Superior temporal gyrus (tissue), 1 donor: Measurements from ENCODE around the gene MRPL37.
"Not testable (repeated sequence)": the region's sequence is repeated elsewhere in the genome, so short reads cannot be mapped to it uniquely, and the experiment has no call there.

Experiments used
- DNase-seq: peaks from one replicate; pipeline ENCODE4 v3.0.0-alpha.2; 2016; ENCODE audit errors: extremely low spot score

MRPL37 gene

GRCh38 chr1:54172614-54173599 lies 27.1 kb upstream of the MRPL37 start:
- DNase-seq: peak; percentile 19

DNA sequence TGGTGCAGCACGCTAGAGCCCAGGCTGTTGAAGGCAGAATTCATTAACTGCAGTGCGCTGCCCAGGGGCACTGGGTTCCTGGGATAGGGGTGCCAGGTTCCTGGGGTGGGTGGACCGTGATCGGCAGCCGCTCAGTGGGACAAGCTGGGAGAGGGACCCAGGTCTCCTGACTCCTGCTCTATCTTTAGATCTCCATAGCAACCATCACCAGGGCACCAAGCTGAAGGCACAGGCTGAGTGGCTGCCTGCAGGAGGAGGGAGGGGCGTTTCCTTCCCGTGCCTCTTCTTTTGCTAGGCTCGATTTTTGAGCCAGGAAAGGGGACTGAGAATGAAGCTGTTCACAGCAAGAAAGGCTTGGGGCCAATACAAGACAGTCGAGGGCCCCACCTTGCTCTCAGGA lies 26.3 kb upstream of the MRPL37 start:
- DNase-seq: peak; percentile 57

DNA sequence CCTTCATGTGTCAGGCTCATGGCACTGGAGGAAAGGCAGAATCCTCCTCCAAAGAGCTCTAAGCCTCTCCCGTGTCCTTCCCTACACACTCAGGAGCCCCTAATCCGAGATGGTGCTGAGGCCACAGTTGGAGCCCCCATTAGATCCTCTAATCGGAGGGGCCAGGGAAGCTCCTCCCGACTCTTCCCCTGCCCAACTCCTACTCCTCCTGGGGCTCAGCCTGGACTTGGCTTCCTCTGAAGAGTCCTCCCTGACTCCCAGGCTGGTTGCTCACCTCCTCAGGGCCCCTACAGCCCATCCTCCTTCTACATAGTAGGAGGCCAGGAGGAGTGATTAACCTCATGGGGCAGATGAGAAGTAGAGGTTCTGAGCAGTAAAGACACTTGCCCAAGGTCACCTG lies 25.9 kb upstream of the MRPL37 start:
- no peak for DNase-seq

GRCh38 chr1:54176621-54177327 lies 23.2 kb upstream of the MRPL37 start:
- DNase-seq: no peak

DNA sequence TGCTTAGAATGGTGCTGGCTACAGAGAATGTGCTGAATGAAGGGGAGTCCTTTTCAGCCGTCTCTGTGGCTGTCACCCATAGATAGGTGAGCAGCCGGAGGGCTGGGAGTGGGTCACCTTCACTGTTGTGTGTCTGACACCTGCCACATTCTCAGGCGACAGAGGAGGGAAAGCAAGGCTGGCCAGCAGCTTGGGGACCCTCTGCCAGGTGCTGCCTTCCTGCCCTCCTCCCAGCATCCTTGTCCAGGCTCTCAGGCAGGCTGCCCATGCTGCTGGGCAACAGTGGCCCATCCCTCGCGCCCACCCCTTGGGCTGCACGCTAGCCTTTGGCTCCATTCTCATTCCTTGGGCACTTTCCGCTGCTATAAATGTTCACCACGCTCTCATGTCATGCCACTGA lies 22.2 kb upstream of the MRPL37 start:
- DNase-seq: no peak

GRCh38 chr1:54178296-54179070 lies 21.5 kb upstream of the MRPL37 start:
- DNase-seq: no peak

DNA sequence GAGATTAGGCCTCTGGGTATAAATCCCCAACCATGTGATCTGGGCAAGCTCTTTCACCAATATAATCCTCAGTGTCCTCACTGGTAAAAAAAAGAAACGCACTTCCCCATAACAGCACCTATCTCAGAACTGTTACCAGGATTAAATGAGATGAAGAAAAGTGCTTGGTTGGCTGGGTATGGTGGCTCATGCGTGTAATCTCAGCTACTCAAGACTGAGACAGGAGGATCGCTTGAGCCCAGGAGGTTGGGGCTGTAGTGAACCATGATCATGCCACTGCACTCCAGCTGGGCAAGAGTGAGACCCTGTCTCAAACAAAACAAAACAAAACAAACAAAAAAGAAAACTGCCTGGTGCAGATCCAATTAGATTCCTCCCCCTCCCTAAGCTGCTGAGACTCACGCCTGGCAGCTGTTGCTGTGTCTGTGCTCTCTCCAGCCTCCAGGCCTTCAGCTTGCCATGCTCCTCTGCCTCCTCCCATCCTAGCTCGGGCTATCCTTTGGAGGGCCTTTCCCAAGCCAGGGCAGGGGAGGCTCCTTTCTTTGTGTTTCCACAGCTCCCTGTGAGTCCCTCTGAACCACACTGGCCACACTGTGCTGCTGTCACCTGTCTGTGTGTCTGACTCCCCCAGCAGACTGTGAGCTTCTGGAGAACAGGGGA lies 19.1 kb upstream of the MRPL37 start:
- DNase-seq: no peak

GRCh38 chr1:54186056-54186455 lies 13.9 kb upstream of the MRPL37 start:
- DNase-seq: no peak

- DNase-seq: no peak
Measured at GRCh38 chr1:54188291-54188690, 11.7 kb upstream of the MRPL37 start.

- DNase-seq: no peak
Measured at GRCh38 chr1:54190526-54190925, 9.4 kb upstream of the MRPL37 start.

DNA sequence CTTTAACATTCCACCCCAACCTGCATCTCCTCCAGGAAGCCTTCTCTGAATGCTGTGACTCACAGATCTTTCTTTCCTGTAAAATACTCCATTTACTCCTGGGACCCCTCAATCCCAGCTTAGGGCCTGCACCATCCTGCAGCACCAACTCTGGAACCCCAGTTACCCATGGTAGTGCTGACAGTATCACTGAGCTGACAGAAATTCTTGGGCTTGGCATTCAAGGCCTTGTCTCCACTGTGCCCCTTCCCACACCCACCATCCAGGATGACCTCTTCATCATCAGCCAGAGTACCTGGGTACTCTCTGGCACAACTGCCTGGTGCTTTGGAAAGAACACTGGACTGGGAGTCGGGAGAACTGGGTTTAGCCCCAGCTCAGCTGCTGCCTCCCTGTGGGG lies 8.4 kb upstream of the MRPL37 start:
- DNase-seq: no peak

DNA sequence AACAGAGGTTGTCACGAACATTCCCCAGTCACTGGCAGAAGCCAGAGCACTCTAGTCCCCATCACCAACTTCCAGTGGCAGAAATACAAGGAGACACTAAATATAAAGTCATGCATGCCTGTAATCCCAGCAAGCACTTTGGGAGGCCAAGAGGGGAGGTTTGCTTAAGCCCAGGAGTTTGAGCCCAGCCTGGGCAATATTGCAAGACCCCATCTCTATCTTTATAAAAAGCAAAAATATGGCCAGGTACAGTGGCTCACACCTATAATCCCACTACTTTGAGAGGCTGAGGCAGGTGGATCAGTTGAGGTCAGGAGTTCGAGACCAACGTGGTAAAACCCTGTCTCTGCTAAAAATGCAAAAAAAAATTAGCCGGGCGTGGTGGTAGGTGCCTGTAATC lies 6.5 kb upstream of the MRPL37 start:
- no peak for DNase-seq

DNA sequence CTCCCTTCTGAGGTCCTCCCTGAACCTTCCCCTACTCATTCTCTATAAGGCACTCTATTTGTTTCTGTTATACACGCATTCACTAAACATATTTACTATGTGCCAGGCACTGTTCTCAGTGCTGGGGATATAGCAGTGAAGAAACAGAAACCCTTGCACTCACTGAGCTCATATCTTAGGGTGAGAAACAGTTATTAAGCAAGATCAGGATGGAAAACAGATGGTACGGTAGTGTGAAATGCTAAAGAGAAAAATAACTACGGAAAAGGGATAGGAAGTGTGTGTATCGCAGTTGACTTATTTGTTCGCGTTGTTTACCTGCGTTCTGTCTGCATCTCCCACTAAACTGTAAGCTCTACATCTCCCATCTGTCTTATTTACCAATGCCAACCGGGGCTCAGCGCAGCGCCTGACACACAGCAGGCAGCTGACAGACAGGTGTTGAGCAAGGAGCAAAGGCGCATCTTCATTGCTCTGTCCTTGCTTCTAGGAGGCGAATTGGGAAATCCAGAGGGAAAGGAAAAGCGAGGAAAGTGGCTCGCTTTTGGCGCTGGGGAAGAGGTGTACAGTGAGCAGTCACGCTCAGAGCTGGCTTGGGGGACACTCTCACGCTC lies 709 bp upstream of the MRPL37 start:
- peak; percentile 10 for DNase-seq

GRCh38 chr1:54200519-54200997 lies 591 bp downstream of the MRPL37 start:
- DNase-seq: no peak

DNA sequence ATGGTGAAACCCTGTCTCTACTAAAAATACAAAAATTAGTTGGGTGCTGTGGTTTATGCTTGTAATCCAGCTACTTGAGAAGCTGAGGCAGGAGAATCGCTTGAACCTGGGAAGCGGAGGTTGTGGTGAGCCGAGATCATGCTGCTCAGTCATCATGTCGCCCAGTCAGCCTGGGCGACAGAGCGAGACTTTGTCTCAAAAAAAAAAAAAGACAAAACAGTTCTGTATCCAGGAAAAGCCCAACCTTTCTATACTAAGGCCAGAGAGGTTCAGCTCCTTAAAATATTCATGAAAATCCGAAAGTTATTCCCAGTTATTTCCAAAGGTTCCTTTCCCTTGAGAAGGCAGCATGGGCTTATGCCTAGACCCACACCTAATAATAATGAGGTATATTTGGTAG lies 4.2 kb downstream of the MRPL37 start:
- no peak for DNase-seq

DNA sequence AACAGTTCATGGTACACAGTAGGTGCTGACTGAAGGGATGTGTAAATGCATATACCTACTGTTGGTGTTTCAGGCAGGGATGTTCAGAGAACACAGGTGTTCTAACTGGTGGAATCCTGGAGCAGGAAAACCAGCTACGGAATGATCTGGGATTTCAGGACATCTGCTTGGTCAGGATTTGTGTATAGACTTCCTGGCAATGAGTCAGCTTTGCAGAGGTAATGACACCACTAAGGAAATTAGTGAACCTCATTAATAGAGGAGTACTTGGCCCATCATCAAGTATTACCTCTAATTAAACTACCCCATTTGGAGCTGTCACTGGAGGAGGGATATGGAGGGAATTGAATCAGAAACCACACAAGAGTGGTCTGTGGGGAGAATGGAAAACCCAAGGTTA lies 7.3 kb downstream of the MRPL37 start:
- no peak for DNase-seq

DNA sequence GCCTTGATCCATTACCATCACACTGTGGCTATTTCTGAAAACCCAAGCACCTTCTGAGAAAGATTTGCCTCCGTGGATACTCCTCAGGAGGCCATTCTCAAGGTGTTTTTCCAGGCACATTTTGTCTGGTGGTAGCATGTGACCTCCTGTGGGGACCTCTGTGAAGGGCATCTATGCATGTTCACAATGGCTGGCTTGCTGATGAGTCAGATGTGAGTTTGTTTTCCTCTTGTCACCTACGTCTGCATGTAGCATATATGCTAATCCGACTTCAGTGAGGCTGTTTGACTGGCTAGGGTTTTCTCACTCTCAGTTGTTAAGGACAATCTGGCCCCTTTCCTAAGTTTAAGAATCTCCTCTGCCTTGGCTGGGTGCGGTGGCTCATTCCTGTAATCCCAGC lies 7.9 kb downstream of the MRPL37 start:
- not testable (repeated sequence) for DNase-seq

DNA sequence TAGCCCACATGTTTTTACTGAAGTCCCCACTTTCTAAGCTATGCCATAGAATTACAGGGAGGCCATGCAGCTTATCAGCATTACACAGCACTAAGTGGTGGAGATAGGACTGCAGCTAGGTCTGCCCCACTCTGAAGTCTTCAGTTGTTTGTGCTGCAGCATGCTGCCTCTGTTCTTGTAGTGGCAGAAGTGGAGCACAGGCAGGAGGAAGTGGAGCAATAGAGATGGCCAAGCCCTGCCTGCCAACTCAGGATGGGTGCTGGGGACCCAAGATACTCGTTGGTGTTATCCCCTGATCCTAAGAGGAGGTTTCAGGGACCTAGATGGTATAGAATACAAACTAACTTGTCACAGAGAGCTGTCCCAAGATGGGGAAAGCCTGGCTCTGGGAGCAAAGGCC lies 12.9 kb downstream of the MRPL37 start:
- no peak for DNase-seq

DNA sequence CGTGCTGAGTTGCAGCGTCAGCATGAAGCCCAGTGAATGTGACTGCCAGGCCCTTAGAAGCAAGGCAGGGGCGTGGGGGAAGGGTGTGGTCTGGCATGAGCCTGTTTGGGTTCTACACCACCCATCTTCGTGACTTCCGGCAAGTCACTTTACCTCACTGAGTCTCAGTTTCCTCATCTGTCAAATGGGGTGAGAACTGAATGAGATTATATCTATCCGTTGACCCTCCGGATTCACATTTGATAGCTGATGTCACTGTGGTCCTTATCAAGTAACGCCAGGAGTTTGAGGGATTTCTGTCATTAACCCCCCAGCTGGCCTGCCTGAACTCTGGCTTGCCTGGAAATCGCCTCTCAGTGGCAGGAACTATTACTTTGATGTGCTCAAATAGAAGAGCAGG lies 15.6 kb downstream of the MRPL37 start:
- DNase-seq: no peak

DNA sequence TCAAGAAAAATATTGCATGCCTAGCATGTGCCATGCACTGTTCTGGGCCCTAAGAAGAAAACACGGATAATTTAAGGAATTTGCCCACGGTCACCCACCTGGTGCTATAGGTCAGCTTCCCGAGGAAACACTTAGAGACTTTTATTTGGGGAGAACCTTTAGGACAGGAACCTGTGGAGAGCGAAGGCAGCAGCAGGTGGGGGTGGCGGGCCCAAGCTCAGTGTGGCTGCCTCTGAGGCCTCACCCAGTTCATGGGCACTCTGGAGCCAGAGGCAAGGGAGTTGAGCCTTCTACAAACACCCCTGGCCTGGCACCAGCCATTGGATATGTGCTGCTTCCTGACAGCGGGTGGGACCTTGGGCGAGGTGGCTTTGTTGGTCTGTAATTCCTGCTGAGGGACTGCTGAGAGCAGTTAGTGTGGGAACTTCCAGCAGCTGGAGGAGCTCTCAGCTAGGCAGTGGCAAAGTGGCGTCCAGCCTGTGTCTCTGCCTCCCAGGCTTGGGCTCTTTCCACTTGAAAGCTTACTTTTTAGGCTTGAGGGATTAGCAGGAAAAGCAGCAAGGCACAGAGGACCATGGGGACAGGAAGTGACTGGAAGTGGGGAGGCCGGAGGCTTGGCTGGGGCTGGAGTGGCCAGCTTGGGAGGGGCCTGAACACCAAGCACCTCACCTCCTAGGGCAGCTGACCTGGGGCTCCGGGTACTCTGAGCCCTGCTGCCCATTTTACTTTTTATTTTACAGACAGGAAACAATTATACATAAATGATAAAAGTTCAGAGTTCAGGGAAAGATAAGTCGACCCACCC lies 19.1 kb downstream of the MRPL37 start:
- DNase-seq: no peak
